Stromal cell of bone marrow (primary cell): ENCODE results near the gene DDAH1.

ENCODE experiments used
- DNase-seq: peaks from one replicate; pipeline ENCODE4 v3.0.0-alpha.2; 2012; ENCODE audit warnings: low read depth

The DDAH1 gene

DNA sequence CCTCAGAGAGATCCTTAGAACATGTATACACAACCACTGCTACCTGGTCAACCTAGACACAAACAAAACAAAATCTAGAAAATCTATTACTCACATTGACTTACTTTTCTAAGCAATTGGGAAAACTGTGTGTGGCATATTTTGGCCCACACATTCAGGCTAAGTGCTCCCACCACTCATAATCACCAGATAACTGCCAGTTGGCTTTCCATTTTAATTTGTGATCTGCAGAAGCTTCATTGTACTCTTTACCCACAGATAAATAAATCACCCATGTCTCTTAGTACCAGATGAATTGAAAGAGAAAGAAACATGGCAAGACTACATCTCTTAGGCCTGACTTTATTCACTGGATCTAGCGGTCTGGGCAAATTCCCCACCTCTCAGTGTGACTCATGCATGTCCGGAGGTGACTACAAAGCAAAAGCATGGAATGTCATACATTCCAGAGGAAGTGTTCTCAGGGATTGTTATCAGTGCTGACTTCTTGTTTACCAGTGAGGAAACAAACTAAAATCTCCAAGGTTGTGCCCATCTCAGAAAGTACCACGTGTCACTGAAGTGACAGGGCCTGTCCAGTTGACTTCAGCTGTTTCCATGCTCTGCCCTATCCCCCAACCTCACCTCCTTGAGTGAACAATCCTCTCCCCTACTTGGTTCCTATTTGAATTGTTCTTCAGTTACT is 136.1 kb downstream of the DDAH1 start:
- peak; percentile 77 for DNase-seq

DNA sequence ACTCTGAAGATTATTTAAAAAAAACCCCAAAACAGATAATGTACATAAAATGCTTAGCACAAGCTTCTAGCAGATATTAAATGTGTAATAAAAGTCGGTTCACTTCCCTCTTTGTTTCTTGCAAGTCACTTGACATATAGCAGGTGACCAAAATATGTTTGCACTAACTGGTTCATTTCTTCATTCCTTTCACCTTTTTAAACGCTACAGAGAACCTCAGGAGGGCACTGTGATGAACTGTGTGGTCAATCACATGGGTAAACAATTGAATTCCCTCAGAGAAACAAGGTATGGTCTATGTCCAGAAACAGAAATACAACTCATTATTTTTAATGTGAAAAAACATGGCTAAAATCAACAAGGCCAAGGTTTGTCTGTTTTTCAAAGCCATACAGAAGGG is 137.2 kb downstream of the DDAH1 start:
- no peak for DNase-seq

DNA sequence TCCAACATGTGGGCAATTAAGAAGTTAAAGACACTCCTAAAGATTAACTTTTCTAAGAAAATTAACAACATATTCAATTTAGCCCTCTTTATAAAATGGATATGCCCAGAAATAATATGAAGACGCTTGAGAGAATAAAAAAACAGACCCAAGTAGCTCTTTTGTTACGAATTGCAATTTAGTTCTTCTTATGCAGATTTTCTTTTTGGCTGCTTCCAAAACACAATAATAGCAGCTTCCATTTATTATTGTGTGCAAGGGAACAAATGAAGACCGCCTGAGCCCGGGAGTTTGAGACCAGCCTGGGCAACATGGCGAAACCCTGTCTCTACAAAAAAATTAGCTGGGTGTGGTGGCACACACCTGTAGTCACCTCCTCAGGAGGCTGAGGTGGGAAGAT is 138.1 kb downstream of the DDAH1 start:
- no peak for DNase-seq

DNA sequence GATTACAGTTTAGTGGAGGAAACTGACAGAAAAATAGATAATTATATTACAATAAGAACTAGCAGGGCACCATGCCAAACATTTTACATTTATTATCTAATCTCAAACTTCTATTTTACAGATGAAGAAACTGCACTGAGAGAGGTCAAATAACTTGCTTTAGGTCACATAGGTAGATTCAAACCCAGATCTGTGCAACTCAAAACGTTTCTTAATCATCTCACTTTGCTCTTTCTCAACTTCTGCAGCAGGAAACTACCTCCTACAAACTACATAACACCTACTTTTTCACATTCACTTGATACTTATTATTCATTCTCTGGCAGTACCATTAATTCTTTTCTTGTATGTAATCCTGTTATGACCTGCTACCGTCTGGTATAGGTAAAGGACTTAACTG is 138.6 kb downstream of the DDAH1 start:
- DNase-seq: no peak

DNA sequence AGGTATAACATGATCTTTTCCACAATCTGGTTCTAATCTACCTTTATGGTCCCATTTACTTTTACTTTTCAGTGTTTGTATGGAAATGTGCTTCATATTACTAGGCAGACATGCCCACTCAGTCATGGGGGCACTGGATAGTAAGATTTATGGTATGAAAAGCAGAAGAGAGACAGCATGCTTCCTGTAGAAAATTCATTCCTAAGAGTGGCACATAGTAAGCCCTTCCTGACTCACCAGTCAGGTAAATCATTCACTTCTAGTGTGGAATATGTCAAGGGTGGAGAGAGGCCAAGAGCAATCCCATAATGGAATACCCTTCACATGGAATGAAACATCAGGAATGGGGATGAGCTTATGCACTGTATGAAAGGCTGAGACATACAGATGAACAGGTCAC is 139.0 kb downstream of the DDAH1 start:
- no peak for DNase-seq

DNA sequence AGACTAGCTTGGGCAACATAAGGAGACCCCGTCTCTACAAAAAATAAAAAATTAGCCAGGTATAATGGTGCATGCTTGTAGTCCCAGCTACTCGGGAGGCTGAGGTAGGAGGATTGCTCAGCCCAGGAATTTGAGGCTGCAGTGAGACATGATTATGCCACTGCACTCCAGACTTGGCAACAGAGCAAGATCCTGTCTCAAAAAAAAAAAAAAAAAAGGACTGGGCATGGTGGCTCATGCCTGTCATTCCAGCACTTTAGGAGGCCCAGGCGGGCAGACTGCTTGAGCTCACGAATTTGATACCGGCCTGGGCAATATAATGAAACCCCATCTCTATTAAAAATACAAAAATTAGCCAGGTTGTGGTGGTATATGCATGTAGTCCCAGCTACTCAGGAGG is 141.2 kb downstream of the DDAH1 start:
- no peak for DNase-seq

DNA sequence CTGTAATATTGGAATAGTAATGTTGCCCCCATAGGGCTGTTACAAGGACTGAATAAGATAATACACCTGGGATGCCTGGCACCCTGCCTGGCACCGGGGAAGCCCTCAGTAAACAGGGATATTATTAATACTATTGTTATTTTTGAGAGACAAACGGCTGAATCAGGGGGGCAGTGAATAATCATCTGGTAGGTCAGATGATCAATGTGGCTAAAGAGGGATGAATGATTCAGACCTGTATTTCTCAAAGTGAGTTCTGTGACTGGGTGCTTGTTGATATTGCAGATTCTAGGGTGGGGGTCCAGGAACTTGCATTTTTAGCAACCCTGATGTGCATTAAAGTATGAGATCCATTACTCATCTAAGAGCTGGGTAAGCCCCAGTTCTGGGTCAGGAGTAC is 142.3 kb downstream of the DDAH1 start:
- DNase-seq: no peak

DNA sequence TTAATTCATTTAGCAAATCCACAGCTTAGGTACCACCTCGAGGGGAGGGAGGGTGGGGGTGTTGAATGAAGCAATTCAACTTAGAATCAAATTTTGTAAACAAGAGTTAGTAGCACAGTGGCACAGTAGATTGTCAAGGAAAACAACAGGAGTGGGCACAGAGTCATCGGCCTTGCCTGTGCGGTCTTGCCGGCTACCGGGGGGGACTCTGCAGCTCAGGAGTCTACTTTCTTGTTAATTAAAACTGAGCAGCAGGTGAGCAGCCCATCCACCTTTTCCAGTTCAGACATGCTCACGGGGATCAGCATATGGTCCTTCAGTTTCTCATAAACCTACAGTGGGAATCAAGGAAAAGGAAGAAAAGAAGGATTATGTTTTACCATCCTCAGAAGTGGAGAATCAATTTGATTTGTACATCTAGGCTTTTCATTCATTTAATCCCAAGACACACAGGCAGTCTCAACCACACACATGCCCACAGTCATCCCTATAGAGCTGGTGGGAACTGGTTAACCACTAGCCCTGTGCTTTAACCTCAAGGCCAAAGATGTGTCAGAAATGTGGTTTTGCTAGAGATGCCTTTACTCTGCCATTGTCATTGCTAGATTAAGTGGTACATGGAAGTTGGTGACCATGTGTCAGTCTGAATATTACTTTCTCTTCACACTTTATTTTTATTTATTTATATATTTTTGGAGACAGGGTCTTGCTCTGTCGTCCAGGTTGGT is 143.6 kb downstream of the DDAH1 start:
- peak; percentile 68 for DNase-seq

DNA sequence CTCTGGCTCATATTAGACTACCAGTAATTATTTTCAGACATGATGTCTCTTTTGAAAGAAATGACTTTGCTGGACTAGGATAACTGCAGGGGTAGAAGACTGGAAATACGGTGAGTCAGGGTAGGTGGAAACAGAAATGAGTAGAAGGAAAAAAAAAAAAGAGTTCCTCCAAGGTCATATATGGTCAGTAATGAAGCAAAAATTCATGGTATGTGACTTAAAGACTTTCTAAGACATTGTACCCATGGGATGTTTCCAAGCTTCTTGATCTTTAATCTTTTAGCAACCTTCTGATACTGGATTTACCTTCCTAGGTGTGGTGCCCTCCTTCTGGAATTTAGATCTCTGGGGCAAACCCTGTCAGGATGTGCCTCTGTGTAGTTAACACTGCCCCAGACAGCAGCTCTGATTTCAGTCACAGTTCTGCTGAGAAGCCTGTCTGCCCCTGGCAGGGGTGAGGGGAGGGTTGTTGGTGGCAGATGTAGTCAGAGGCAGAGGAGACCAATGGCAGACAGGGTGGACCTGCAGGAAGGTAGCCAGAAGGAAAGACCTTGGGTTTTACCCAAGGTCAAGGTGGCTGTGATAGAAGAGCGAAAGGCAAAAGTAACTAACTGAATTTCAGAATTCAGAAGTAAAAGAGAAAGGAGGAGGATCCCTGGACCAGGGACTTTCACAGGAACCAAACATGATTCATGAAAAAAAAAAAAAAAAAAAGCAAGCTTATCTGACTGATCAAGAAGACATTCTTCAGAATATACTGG is 144.4 kb downstream of the DDAH1 start:
- no peak for DNase-seq

DNA sequence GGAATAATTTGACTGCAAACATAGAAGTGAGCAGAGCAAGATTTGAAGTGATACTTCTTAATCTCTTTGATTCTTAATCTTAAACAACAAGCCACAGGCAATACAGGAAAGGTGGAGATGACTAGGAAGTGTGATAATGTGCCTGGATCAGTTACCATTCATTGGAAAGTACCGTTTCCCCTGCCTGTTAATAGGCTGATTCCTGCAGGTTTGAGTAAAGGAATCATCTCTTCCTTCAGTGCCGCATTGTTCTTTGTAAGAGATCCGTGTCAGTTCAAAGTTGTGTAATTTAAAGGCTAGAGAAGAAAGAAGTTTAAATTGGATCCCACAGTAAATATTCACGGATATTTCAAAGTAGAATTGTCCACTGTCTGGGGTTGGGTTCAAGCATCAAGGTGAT is 145.0 kb downstream of the DDAH1 start:
- no peak for DNase-seq

DNA sequence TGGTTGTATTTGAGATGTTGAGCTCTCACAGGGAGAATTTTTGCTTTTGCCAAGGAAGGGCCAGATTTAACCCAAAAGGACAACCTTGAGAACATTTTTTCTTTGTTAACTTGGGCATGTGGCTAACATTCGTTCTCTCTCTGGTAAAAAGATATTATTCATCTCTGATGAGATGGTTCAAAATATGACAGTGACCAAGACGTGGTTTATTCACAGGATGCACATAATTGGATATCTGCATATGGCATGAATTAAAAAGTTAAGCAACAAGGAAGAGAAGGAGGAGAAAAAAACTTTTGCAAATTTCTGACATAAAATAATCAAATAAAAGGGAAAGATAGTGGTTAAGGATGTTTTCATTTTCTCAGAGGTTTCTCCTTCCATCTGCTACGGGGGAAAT is 145.5 kb downstream of the DDAH1 start:
- DNase-seq: no peak

DNA sequence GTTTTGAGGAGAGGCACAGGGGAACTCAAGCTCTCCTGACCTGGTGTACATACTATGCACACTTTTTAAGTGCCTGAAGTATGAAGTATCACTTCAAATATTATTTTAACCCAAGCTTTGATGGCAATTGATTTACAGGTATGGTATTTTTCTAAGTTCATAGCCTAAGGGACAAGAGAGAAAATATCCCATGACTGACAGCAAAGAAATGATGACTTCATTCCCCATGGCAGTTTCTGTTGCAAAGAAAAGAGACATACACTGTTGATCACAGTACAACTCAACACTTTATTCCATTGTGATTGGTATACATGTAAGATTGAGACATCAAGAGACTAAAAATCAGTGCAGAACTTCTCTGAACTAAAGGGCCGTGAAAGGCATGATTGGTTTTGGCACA is 146.7 kb downstream of the DDAH1 start:
- no peak for DNase-seq

DNA sequence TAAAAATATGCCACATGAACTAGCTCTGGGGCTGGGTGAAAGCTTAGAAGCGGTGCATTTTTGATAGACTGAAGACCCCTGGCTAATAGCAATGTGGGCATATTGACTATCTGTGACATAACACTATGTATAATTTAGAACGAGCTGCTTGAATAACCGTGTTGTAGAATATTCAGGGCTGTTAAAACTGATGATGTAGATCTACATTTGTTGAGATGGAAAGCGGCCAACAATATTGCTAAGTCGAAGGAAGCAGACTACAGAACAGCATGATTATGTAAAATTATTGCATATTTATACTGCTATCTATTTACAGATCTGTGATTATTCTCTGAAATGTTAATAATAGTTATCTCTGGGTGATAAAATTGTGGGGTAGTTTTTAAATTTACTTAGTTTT is 147.4 kb downstream of the DDAH1 start:
- DNase-seq: no peak

DNA sequence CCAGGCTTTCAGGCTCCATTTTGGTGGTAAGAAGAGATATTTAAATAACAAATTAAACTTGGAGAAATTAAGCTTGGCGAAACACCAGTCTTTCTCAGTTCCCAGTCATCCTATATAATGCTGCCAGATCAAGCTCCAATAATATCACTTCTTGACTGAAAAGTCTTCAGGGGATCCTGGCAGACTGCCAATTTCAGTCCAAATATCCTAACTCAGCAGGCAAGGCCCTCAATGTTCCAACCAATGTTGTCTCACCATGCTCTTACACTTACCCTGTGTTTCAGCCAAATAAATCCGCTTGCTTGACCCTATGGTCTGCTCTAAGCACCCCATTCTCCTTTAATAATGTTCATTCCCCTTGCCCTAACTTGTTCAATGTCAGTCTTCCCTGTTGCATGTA is 148.6 kb downstream of the DDAH1 start:
- DNase-seq: no peak

DNA sequence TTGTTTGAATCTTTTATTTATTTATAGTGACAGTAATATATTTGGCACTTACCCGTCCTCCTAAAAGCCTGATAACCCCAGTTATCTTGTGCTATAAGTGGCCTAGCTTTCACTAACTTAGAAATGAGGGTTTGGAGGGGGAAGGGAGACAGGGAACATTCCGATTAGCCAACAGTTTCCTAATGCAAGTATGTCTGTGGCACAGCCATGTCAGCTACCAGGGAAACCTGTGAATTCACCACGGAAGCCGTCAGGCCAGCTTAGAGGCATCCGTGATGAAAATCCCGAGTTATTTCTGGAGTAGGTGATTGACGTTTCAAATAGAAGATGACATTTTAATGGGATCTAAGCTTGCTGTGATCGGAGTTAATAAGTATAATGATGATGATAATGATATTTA is 149.2 kb downstream of the DDAH1 start:
- DNase-seq: no peak

DNA sequence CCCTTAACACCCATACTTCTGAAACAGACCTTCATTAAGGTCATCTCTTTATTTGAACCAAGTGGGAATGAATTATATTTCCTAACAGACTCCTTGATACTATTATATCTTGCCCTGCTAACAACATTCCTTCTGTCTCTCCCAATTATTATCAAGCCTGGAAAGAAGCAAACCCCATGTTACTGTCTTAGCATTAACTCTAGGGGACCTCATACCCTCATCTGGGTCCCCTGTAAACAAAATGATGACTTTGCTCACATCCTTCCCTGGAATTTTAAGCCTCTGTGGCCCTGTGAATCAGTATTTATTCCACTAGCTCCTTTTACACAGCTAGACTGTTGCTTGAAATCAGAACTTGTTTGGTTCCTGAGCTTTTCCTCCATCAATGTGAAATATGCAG is 150.2 kb downstream of the DDAH1 start:
- DNase-seq: no peak

DNA sequence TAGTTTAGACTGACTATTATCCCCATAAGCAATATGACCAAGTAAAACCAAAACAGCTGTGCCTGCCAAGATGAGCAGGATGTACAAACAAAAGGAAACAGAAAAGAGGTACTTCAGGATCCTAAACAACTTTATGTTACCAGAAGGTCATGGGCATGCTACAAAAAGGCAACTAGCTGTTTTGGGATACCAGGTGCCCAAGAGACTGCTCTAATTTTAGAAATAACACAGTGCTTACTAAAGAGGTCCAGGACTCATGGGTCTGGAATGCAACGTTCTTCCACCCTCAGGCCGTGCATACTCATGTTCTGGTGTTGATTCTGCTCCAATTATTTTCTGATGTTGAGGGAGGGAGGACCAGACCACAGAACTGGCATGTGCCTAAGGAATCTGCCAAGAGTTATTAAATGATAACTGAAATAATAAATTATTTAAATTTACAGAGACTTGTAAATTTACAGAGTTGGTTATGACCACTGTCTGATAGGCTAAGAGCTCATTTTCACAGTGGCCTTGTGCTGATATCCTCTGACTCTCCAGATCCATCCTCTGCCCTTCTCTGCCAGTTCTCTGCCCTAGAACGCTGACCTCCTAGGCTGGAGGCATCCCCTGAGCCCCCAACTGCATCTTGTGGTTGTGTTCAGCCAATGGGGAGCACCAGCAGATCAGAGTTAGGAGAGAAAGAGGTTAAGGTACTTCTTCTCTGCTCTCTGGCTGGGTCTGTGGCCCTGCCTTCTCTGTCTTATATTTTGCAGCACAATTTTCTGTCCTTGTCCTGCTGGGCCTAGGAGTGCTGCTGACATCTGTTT is 150.9 kb downstream of the DDAH1 start:
- DNase-seq: peak; percentile 83

DNA sequence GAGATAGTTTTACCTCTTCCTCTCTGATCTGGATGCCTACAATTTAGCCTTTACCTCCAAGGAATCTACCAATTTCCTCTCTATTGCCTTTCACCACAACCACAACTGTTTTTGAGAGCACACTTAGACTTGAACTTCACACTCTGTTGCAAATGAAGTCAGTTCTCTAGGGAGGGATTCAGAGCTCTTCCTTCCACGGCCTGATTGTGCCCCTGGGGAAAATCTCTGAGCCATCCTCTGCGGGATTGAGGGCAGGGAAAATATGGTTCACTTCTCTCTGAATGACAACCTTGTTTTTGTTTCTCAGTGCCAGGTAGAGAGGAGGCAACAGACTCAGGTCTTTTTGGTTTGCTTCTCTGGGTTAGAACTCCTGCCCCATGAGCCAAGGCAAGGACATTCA is 153.1 kb downstream of the DDAH1 start:
- DNase-seq: no peak

DNA sequence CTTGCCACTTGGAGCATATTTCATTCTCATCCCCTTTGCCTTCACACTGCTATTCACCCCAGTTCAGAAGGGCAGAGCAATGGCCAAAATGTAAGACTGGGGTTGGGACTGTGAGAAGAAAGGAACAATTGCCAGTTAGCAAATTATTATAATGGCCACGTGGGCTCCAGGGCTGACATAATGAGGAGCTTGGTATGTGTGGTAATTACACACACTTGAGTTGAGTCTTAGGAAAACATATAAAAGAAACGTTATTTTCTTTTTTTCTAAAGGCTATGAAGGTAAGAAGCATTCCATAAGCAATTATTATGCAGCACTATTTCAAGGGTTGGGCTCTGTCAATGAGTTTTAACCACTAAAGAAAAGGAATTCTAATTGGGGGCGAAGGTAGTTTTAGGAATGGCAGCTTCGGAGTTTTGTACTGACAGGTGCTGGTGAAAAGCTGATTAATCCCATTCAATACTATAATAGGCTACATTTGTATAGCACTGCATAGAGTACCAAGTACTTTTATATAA is 156.1 kb downstream of the DDAH1 start:
- no peak for DNase-seq

DNA sequence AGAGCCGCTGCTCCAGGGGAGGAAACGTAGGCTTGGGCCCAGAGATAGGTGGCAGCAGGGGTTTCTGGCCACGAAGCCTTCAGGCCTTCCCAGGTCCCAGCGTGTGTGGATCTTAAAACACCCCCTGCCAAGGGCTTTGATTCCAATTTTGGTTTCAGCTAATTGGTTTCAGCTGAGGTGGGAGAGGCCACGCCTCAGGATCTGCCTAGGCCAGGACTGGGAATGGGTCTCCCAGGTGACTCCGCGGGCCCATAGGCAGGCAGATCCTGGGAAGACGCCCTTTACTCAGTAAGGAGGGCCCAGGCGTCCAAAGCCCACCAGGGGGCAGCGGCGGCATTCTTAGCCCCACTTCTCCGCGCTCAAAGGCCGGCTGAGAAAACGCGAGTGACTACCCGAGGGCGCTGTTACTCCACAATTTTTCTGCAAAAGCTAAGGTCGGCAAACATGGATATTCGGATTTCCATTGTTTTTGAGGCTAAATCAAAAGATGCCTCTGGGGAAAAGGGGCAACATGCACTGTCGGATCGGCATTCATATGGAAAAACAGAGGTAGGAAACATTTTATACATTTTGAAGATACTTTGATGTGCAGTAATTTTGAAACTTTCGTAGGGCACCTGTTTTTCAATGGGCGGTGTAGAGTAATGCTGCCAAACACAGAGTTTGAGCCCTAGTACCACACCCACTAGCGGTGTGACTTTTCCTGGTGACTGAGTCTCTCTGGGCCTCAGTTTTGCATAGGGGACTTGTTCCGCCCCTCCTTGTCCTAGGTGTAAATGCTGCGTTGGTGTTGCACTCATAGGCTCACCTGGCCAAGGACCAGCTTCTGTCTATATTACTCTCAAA is 156.7 kb downstream of the DDAH1 start:
- DNase-seq: peak; percentile 73

DNA sequence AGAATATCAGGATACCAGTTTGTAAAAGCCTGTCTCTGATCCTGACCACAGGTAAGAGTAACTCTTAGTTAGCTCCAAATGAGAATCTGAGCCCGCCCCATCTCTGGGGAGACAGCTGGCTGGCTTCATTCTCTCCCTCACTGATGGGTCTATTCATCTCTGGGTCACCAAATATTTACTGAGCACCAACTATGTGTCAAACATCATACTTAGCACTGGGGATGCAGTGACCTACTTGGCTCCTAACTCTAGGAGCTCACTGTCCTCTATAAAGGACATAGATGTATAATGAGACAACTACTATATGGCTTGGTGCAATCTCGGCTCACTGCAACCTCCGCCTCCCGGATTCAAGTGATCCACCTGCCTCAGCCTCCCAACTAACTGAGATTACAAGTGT is 158.7 kb downstream of the DDAH1 start:
- DNase-seq: no peak
